Stimulated activated CD4-positive, alpha-beta T cell treated with anti-CD3 and anti-CD28 coated beads, Interleukin-2, amount 100 ng/mL, for 4 hours (primary cell): Measurements from ENCODE around the gene MED29.

Source experiments
- DNase-seq: peaks from one replicate; pipeline ENCODE4 v3.0.0-alpha.2; 2020; ENCODE audit warnings: low read depth

Gene MED29

GRCh38 chr19:39430675-39431593, 39.8 kb downstream of the MED29 start:
- no peak for DNase-seq

DNA sequence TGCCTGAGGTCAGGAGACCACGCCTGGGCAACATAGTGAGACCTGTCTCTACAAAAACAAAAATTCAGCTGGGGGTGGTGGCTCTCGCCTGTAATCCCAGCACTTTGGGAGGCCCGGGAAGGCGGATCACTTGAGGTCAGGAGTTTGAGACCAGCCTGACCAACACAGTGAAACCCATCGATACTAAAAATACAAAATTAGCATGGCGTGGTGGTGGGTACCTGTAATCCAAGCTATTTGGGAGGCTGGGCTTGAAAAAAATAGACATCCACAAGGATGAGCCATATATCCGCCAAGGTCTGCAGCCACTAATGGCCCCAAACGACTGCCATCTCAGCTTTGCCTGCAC, 41.5 kb downstream of the MED29 start:
- no peak for DNase-seq

DNA sequence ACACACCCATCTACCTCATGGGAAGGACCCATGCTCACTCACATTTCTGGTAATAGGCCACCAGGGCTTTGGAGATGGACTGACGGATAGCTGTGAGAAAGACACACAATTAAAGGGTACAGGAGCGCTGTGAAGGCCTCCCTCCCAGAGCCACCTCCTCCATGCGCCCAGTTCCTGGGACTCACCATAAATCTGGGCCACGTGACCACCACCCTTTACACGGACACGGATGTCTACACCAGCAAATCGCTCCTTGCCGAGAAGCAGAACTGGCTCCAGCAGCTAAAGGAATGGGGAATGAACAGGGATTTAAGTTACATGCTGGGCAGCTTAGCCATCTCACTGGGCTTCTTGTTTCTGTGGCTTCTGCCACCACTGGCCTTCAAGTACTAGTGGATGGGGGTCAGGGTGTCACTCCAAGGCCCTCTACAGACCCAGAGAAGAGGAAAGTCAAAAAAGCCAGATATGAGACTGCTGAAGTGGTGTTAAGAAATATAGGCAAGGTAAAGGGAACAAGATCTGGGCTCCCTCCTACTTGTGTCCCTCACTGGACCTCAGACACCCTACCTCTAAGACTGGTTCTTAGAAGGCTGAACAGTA, 42.4 kb downstream of the MED29 start:
- no peak for DNase-seq

DNA sequence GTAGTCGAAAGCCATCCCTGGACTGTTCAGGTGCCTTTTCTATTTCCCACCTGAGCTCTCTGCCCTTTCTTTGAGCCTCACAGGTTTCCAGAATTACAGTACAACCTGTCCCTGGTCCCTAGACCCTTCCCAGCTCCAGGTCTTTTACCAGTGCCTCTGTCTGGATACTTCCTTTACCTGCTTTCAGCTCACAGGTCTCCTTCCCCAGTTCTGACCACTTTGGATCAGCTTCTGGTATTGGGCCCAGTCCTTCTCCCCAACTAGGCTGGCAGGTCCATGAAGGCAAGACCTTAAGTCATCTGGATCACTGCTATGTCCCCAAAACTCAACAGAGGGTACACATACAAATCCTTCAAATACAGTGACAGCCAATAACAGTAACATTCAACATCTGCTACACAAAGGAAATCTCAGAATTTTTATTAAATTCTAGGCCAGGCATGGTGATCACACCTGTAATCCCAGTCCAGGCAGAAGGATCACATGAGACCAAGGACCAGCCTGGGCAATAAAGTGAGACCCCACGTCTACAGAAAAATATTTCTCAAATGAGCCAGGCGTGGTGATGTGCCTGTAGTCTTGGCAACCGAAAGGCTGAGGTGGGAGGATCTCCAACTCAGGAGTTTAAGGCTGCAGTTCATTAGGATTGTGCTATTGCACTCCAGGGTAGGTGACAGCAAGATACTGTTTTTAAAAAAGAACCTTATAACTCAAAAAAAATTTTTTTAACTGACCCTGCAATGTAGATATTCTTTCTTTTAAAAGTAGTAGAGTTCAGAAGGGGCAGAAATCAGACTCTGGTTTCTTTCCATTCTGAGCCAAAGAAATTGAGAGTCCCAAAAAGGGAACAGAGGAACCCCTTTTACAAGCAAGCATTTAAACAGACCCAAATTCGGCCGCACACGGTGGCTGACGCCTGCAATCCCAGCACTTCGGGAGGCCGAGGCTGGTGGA, 43.2 kb downstream of the MED29 start:
- no peak for DNase-seq

DNA sequence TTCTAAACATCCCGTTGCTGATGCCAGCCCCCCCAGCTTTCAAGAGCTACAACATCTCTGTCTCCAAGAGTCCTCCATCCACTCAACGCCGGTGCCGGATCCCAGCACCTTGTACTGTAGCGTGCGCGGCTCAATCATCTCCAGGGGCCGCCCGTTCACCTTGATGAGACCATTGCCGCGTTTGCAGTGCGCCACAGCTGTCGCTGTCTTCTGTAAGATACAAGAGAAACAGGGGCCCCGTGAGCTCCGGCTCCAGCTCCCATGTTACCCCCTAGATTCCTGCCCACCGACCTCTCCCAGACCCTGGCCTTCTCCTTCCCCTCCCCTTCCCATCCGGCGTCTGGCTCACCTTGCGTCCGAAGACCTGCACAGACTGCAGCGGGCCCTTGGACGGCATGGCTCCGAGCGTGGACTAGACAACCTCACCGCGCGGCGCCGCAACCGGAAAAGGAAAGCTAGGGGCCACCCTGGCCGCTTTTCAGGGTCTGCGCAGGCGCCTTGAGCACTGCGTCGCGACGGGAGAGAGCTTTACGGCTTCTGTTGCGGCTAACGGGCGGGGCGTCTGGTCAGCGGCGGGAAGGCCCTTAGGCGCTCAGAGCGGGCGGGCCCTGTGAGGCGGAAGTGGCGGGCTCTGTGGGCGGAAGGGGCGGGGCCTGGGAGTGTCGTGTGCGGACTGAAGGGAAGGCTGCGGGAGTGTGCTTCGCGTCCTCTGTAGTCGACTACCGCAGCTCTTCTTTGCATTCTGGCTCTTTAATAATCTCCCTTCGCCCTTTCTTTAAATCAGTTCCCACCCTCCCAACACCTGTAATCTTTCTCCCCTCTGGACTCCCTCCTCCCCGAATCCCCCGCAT, 44.5 kb downstream of the MED29 start, which contains the start of gene RPS16:
RPS16 (minus strand) TSS at position 451 of the 851 bp plus-strand sequence; CDS start at position 397, 54 bp downstream.
- DNase-seq, result peak; percentile 99

GRCh38 chr19:39436350-39436716, 45.2 kb downstream of the MED29 start:
- no peak for DNase-seq

GRCh38 chr19:39438270-39438934, 47.2 kb downstream of the MED29 start:
- DNase-seq, result no peak

DNA sequence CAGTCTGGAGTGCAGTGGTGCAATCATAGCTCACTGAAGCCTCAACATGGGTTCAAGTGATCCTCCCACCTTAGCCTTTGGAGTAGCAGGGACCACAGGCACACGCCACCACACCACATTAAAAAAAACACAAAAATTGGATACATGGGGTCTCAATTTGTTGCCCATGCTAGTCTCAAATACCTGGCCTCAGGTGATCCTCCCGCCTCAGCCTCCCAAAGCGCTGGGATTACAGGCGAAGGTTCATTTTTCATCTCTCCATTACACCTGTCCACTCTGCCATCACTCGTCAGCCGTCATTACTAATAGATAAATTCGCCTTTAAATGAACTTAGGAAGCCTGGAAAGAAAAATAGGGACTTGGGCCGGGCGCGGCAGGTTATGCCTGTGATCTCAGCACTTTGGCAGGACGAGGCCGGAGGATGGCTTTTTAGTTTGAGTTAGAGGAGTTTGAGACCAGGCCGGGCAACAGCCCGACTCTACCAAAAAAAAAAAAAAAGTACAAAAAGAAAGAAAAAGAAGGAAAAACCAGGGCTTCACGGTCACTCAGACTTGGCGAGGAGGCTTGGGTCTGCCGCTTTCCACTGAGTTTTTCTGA, 53.5 kb downstream of the MED29 start:
- DNase-seq, result no peak

DNA sequence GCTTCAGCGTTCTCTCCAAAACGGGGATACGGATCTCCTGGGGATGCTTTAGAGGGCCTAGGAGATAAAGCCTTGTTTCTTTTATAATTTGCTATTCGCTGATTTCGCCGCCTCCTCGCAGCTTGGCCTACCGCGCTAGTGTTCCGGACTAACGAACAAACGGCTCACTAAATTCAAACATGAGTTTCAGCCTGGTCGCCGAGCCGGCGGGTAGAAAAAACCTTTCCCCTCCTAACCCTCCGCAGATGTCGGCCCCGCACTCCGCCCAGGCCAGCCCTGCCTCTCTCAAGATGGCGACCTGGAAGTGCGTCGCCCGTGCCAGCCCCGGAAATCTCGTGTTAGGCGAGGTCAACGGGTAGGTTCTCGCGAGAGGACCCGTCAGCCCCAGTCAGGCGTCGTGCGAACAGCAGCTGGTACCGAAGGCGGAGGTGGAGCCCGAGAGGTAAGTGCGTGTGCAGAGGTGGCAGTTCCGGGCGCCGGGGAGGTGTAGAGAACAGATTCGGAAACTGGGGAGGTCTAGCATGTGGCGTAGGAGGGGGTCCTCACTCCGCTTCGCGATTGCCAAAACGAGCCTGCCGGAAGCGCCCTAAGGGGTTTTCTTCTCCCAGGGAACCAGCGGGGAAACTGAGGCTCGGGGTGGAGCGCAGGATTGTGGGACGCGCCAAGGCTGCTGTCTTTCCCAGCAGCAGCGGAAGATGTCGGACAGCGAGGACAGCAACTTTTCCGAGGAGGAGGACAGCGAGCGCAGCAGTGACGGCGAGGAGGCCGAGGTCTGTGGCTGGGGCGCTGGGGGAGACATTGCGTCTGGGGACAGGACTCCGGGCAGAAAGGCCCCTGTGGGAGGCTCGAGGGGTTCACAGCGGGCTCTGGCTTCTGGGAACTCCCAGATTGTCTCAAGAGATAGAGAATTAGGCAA, 54.3 kb downstream of the MED29 start, which contains the start of gene SUPT5H:
SUPT5H (plus strand) TSS at position 387 of the 916 bp plus-strand sequence; CDS start at position 696, 309 bp downstream.
- peak; percentile 97 for DNase-seq

GRCh38 chr19:39446365-39447084, 55.3 kb downstream of the MED29 start:
- no peak for DNase-seq

GRCh38 chr19:39448271-39448670, 57.1 kb downstream of the MED29 start:
- DNase-seq, result no peak

GRCh38 chr19:39449116-39449797, 58.1 kb downstream of the MED29 start:
- DNase-seq, result no peak
